GM19467 (cell line): ENCODE measurements around the gene CEP85L.
A peak's percentile ranks its signal among the peaks of the same experiment; 100 is the strongest.

ENCODE experiments used
- ATAC-seq: cut with Tn5 transposase; IDR thresholded peaks from one replicate; pipeline ENCODE4 v1.9.1; 2021; ENCODE audit warnings: mild to moderate bottlenecking, moderate library complexity; ENCODE audit not compliant: unreplicated experiment

CEP85L gene

DNA sequence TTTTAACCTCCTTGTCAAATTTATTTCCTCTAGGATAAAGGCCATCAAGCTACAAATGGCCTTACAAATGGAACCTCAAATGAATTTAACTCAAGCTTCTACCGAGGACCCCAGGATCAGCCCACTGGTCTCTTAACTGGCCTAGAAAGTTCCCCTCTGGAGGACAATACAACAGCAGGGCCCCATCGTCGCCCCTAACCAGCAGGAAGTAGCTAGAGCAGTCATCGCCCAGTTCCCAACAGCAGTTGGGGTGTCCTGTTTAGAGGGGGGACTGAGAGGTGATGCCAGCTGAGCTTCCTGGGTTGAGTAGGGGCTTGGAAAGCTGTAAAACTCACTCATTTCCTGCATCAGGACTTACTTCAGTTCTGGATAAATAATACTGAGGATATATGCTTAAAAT is 25.6 kb downstream of the CEP85L start:
- ATAC-seq: no peak

DNA sequence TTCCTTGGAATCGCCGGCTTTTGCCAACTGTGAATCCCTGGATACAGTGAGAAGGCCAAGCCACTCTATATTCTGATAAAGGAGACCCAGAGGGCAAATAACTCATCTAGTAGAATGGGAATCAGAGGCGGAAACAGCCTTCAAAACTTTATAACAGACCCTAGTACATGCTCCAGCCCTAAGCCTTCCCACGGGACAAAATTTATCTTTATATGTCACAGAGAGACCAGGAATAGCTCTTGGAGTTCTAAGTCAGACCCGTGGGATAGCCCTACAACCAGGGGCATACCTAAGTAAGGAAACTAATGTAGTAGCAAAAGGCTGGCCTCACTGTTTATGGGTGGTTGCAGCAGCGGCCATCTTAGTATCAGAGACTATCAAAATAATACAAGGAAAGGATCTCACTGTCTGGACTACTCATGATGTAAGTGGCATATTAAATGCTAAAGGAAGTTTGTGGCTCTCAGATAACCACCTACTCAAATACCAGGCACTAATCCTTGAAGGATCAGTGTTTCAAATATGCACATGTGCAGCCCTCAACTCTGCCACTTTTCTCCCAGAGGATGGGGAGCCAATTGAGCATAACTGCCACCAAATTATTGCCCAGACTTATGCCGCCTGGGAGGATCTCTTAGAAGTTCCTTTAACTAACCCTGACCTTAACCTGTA is 29.5 kb downstream of the CEP85L start:
- ATAC-seq: no peak

- ATAC-seq: no peak
Observed at GRCh38 chr6:118620202-118620601, 31.2 kb downstream of the CEP85L start.

DNA sequence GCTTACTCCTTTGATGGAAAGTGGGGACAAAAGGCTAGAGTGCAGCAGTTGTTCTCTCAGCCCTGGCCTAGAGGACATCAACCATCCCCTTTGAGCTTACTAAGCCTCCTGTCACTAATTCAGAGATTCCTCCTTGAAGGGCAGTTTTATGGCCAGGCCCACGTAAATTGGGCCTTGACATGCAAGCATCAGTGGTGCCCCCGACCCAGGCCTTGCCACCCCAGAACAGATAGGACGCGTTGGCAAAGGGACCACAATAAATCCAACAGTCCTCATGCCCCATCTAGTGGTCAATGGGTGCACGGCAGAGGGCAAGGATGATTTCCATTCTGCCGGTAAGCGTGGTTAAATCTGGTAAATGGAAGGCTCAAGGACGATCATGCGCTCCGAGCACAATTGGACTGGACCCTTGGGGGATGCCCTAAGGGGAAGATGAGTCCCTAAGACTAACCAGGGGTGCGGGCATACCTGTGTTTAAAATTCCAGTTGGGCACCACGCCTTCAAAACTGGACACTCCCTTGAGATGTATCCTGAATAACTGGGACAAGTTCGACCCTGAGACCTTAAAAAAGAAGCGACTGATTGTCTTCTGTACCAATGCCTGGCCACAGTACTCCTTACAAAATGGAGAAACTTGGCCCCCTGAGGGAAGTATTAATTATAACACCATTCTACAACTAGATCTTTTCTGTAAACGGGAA is 32.6 kb downstream of the CEP85L start:
- ATAC-seq: peak; percentile 83

DNA sequence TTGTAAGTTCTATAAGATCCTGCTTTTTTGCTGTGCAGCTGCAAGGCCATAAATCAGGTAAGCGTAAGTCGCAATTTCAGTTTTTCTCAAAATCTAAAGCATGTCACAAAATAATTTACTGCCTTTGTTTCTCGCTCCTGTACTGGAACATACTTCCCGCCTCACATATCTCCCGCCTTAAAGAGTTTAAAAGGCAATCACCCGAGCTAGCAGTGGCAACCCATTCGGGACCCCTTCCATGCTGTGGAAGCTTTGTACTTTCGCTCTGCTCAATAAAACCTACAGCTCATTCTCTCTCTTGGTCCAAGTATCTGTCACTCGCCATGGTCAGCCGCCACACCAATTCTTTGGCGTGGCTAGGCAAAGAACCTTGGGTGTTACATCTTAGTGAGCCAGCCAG is 34.0 kb downstream of the CEP85L start:
- ATAC-seq: no peak

DNA sequence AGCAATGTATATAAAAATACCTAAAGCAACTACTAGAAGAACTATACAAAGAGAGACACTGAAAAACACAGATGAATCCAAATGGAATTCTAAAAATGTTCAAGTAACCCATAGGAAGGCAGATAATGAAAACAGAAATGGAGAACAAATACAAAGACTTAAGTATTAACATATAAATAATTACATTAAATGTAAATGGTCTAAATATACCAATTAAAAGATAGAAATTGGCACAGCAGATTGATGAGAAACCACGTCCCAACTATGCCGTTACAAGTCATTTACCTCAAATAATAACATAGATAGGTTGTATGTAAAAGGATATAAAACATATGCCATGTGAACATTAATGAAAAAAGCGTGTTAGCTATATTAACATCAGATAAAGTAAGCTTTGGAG is 40.1 kb downstream of the CEP85L start:
- ATAC-seq: no peak

DNA sequence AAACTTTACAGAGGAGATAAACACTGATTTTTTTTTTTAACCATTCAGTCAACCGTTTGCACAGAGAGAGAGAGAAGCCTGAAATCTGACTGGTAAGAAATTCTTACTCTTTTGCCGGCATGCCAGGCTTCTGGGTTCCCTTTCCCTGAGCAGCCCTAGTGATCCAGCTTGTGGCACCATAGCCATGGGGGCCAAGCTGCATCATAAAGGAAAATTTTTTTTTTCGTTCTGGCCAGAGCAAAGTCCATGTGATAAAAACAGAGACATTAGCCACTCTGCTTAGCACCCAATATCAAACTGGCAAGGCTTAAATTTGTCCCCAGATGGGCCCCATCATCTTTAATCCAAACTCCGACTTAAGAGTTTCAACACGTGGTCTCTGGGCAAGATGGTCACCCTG is 44.5 kb downstream of the CEP85L start:
- no peak for ATAC-seq

DNA sequence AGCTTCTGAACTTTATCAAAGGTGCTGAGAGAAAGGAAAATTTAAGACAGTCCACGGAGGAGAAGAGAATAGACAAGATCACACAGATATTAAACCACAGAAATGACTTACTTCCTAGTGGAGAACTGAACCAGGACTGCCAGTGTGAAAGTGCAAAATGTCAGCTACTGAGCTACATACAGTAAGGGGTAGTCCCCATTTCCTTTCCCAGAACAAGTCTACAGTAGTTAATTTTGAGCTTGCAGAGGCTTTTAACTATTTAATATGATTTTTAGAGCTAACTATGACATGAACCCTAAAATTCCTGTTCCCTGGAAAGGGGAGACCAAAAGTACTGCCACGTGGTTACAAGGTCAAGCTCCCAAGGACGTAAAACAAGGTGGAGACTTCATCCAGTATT is 45.1 kb downstream of the CEP85L start:
- no peak for ATAC-seq

GRCh38 chr6:118603372-118603771 is 48.0 kb downstream of the CEP85L start:
- no peak for ATAC-seq

- no peak for ATAC-seq
Observed at GRCh38 chr6:118602300-118602699, 49.1 kb downstream of the CEP85L start.

DNA sequence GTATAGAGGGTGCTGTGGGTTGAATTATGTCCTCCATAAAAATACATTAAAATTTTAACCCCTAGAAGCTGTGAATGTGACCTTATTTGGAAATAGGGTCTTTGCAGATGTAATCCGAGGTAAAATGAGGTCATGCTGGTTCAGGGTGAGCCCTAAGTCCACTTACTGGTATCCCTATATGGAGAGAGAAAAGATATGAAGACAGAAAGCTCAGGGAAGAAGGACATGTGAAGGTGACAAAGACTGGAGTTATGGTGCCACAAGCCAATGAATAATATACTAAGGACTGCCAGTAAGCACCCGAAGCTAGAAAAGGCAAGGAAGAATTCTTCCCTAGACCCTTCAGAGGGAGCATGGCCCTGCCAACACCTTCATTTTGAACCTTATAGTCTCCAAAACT is 53.1 kb downstream of the CEP85L start:
- no peak for ATAC-seq

DNA sequence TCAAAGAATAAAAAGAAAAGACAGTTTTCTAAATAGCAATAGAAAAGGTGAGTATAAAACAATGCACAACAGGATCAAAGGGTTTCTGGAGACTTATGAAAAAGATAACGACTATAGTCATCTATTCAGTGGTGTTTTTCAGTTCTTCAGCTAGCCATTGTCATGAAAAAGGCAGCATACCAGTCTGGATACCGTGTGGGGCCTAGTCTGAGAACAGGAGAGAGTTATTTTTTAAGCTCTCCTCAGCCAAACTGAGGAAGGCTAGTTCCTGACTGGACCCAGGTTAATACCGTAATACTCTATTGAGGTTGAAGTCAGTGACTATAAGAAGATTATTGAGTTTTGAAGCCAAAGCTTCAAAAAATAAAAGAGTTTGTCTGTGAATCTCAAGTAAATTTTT is 53.8 kb downstream of the CEP85L start:
- ATAC-seq: no peak

- ATAC-seq: no peak
Observed at GRCh38 chr6:118596774-118597320, 54.5 kb downstream of the CEP85L start.

- no peak for ATAC-seq
Observed at GRCh38 chr6:118594877-118595276, 56.5 kb downstream of the CEP85L start.

DNA sequence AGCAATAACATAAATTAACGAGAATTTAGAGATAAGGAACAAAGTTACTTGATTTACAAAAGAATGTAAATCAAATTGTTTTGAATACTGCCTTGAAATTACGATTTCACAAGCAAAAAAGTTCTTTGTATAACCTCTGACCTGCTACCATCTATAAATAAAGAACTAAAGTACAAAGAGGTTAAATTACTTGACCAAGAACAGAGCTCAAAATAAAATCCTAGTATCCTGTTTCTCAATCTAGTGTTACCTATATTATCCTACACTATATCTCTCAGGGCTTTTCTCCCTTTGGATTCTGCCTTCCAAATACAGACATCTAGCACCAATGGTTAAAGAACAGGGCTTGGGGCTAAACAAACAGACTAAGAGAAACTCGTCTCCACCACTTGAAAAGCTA is 59.5 kb downstream of the CEP85L start:
- no peak for ATAC-seq

- ATAC-seq: no peak
Observed at GRCh38 chr6:118589649-118590365, 61.6 kb downstream of the CEP85L start.

GRCh38 chr6:118589186-118589585 is 62.2 kb downstream of the CEP85L start:
- no peak for ATAC-seq

DNA sequence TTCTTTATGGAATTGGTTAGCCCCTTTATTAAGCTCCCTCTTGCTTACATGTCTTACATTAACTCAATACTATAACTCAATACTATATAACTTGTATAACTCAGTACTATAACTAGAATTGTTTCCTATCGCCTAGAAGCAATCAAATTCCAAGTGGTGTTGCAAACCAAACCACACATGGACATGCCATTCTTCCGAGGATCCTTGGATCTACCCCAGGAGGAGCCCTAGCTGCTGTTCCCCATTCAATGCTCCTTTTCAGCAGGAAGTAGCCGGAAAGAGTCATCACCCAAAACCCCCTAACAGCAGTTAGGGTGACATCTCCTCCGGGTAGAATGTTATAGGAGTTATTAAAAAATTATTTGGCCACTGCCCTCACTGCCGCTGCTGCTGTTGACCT is 62.8 kb downstream of the CEP85L start:
- no peak for ATAC-seq

DNA sequence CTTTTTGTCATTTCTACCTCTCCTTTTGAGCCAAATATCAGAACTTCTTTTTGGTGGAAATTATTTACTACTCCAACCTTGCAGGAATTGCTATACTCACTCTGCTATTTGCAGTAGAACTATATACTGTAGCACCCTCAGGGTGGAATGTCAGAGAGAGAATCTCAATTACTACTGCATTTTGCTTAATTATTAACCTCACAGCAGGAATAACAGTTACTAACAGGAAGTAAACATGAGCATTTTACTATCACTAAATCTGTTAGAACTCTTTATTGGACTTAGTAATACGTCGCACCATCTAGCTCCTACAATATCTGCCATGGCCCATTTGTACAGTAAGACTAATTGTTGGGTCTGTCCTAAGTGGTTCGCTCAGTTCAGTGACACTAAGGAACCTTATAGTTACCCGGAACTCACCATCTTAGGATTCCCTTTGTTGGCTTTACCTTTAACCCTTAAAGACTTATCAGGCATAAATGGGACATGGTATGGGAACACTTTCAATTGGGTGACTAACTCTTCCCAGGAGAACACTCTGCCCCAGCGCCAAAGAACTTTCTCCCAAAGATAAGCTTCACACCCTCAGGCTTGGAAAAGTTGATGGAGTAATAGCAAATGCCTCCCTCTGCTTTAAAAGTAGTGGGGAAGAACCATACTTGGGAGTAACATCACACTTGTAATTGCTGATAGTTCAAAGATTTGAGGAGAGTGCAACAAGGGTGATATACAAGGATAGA is 64.5 kb downstream of the CEP85L start:
- ATAC-seq: no peak

DNA sequence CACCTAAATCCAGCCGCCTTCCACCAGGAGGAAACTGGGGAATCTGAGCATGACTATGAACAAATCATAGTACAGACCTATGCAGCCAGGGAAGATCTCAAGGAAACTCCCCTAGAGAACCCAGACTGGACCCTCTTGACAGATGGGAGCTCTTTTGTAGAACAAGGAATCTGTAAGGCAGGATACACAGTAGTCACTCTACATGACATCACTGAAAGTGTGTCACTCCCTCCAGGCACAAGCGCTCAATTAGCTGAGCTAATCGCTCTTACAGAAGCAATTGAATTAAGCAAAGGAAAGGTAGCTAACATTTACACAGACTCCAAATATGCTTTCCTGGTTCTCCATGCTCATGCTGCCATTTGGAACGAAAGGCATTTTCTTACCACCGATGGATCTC is 66.5 kb downstream of the CEP85L start:
- ATAC-seq: no peak

DNA sequence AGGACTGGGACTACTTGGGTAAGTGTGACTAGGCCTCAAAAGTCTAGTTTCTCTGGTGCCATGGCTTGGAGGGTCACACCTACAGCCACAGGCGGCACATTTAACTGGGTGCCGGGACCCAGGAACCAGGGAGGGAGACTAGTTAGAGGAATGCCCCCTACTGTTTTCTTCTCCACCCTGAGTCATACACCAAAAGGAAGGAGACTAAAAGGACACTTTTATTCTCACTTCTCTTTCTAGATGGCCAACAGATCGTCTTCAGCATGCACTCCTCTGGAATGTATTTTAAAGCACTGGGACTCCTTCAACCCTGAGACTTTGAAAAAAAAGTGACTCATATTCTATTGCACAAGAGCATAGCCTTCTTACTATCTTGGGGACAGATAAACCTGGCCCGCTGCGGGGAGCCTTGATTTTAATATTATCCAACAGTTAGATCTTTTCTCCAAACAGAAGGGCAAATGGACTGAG is 69.9 kb downstream of the CEP85L start:
- no peak for ATAC-seq
